DND-41 (cell line): ENCODE data around the gene RBMS3.

Experiments
- EZH2 ChIP-seq: IDR thresholded peaks from 3 replicates; pipeline ENCODE4 v1.6.1; 2012; ENCODE audit warnings: borderline replicate concordance, low read depth, mild to moderate bottlenecking, moderate library complexity, low read length, inconsistent platforms; ENCODE audit not compliant: severe bottlenecking
- TF ChIP-seq, protein P1 (sequence below): IDR thresholded peaks from 2 replicates; pipeline ENCODE4 v1.5.1; 2012; ENCODE audit warnings: borderline replicate concordance, low read length, moderate library complexity, mild to moderate bottlenecking; ENCODE audit not compliant: poor library complexity, severe bottlenecking; ENCODE audit errors: extremely low read depth

DNA sequence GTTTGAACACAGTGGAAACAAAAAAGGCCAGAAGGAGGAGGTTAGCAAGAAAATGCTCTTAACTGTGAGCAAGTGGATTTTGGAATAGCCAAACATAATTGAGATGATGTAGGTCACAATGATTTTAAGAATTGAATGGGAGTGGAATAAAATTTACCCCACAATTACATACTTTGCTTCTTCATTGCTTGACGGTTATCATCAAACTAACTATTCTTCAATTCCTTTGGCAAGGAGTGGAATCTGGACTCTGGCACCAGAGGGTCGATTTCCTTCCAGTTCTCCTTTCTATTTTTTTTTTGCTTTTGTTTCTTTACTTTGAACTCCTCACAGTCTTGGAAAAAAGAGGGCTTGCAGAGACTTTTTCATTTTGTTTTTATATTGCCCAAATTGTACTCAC, 691.0 kb downstream of the RBMS3 start:
- TF ChIP-seq EZH2 = no peak
- TF ChIP-seq, protein P1, sequence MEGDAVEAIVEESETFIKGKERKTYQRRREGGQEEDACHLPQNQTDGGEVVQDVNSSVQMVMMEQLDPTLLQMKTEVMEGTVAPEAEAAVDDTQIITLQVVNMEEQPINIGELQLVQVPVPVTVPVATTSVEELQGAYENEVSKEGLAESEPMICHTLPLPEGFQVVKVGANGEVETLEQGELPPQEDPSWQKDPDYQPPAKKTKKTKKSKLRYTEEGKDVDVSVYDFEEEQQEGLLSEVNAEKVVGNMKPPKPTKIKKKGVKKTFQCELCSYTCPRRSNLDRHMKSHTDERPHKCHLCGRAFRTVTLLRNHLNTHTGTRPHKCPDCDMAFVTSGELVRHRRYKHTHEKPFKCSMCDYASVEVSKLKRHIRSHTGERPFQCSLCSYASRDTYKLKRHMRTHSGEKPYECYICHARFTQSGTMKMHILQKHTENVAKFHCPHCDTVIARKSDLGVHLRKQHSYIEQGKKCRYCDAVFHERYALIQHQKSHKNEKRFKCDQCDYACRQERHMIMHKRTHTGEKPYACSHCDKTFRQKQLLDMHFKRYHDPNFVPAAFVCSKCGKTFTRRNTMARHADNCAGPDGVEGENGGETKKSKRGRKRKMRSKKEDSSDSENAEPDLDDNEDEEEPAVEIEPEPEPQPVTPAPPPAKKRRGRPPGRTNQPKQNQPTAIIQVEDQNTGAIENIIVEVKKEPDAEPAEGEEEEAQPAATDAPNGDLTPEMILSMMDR = no peak
